DMS53 (cell line): ENCODE measurements around the gene HAUS5.
"Not testable (repeated sequence)": the region's sequence is repeated elsewhere in the genome, so short reads cannot be mapped to it uniquely, and the experiment has no call there.

ENCODE experiments used
- DNase-seq: peaks from one replicate; lab custom pipeline; 2025; lab: John Stamatoyannopoulos, UW

The HAUS5 gene

DNA sequence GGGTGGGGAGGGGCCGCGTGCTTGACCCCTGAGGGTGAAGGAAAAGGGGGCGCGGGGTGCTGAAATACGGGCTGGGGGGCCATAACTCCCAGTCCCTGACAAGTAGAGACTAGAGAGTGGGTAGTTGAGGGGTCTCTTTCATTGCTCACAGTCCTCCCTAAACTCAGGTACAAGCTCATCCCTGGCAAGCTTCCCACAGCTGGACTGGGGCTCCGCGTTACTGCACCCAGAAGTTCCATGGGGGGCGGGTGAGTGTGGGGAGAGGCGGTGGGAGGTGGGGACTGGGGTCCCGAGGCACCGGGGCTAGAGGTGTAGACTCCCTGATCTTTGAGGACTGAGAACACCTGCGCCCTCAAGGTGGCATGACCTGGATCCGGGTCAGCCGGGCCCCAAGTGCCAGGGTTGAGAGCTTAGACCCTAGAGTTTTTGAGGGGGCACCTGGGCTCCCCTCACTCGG, 30.3 kb downstream of the HAUS5 start:
- no peak for DNase-seq

DNA sequence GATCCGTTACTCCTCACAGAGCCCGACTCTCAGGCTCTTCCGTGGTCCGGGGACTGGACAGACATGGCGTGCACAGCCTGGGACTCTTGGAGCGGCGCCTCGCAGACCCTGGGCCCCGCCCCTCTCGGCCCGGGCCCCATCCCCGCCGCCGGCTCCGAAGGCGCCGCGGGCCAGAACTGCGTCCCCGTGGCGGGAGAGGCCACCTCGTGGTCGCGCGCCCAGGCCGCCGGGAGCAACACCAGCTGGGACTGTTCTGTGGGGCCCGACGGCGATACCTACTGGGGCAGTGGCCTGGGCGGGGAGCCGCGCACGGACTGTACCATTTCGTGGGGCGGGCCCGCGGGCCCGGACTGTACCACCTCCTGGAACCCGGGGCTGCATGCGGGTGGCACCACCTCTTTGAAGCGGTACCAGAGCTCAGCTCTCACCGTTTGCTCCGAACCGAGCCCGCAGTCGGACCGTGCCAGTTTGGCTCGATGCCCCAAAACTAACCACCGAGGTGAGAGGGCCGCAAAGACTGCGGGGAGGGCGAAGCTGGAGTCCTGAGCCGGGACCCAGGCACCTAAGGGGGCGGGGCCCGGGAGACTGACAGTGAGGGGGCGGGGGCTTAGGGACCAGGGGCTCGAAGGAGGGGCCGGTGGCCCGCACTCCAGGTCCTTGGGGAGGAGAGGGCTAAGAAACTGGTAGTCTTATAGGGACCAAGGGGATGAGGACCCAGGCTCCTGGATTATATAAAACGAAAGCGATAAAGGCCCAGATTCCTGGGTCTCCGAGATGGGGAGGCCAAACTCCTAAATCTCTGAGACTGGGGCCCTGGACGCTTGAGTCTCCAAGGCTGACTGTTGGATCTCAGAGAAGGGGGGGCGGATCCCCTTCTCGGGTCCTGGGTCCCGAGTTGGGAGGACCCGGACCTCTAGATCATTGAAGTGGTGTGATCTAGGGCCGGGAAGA, 31.0 kb downstream of the HAUS5 start:
- peak; percentile 97 for DNase-seq

DNA sequence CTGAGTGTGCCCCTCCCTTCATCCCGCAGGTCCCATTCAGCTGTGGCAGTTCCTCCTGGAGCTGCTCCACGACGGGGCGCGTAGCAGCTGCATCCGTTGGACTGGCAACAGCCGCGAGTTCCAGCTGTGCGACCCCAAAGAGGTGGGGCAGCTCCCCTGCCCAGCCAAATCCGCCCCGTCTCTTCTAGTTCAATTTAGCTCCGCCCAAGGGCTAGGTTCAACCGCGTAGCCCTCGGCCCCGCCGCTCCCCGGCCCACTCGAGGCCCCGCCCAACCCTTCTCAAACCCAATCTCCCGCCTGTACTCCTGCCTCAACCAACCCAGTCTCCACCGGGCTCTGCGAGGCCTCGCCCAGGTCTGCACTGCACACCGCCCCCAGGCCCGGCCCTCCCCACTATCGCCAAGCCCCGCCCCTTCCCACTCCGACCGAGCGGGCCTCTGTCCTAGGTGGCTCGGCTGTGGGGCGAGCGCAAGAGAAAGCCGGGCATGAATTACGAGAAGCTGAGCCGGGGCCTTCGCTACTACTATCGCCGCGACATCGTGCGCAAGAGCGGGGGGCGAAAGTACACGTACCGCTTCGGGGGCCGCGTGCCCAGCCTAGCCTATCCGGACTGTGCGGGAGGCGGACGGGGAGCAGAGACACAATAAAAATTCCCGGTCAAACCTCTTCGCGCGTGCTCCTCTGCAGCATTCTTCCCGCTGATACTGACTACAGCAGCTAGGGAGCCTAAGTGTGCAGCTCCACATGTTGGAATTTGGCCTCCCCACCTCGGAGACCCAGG, 31.9 kb downstream of the HAUS5 start:
- DNase-seq = peak; percentile 99

DNA sequence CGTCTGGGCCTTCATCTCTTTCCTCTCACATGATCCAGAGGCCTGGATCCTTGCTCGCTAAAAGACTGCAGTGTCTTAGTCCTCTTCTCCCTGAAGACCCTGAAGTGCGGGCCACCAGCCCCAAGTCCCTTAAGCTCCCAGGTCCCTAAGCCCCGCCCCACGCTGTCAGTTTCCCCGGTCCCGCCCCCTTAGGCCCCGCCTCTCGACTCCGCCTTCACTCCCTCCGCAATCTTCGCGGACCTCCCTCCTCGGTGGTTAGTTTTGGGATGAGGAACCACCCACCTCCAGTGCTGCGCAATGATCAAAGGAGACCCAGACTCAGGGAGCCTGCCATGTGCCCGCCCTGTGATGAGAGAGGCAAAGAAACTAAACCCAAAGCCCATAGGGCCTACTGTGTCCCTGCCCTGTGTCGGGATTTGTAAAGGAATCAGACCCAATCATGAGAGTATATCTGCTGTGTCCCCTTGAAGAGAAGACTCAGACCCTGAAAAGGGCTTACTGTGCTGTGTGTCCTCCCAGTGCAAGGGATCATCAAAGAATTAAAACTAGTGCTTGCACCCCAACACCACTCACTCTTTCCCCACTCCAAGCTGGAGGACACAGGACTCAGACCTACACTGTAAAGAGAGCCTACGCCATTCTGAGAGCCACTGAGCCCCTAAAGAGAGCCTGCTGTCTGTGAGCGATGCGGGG, 32.6 kb downstream of the HAUS5 start:
- DNase-seq = peak; percentile 88

DNA sequence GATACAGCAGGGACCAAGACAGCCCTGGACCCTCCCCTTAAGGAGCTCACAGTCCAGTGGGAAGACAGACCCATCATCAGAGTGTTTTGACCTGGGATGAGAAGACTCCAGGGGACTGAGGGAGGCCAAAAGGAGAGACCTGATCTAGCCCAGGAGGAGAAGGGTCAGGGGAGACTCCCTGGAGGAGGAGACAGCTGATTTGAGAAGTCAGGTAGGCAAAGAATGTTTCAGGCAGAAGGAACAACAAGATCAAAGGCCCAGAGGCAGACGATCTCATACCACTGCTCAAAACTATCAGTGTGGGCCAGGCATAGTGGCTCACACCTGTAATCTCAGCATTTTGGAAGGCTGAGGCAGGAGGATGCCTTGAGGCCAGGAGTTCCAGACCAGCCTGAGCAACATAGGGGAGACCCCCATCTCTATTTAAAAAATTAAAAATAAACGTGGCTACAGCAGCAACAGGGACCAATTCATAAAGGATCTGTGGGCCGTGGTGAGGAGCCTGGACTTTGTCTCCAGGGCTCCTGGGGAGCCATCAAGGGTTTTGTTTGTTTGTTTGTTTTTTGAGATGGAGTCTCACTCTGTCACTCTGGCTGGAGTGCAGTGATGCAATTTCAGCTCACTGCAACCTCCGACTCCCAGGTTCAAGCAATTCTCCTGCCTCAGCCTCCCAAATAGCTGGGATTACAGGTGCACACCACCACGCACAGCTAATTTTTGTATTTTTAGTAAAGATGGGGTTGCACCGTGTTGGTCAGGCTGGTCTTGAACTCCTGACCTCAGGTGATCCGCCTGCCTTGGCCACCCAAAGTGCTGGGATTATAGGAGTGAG, 33.4 kb downstream of the HAUS5 start:
- peak; percentile 23 for DNase-seq

DNA sequence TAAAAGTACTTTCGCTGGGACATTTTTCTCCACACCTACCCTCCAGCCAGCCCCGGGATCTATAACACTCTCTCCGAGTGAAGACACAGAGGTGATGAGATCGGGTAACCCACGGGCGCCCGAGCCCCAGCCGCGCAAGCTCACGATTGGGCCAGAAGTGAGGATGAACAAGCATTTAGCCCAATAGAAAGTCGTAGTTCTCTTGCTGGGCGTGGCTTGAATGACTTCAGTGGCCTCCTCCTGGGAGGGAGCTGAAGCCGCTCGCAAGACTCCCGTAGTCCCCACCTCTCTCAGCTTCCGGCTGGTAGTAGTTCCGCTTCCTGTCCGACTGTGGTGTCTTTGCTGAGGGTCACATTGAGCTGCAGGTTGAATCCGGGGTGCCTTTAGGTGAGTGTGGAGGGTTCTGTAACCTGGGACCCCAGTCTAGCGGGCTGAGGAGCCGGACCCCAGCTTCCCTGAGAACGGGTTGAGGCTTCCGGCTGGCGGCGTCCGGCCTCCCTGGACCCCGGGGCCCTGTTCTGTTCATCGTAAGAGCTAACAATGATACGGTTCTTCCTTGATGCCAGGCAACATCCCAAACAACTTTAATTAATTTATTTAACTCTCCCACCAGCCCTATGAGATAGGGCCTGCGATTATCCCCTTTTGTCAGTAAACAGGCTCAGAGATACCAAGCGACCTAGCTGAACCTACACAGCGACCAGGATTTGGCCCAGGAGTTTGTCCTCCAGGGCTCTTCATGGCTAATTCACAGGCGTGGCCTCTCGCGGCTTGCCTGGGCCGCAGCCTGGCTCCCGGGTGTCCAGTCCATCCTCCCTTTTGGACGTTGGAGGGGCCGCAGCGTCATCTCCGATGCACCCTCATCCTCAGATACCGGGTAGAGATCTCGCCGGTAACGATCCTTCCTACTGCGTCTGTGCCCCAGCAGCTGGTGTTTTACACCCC, 35.8 kb downstream of the HAUS5 start, which contains the start of gene COX6B1:
COX6B1 (plus strand) TSS at position 307 of the 945 bp plus-strand sequence. CDS start 2,921 bp downstream, outside the sequence.
- peak; percentile 100 for DNase-seq

DNA sequence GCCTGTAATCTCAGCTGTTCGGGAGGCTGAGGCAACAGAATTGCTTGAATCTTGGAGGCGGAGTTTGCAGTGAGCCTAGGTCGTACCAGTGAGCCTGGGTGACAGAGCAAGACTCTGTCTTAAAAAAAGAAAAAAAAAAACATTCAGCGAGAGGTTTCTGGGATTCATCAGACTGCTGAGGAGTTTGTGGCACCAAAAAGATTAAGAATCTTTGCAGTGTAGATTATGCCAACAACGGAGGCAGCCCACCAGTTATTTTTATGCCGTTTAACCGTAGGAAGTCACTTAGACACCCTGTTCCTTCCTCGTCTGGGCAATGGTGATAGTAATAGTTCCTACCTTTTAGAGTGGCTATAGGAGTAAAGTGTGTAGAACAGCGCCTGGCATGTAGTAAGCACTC, 38.0 kb downstream of the HAUS5 start:
- no peak for DNase-seq

DNA sequence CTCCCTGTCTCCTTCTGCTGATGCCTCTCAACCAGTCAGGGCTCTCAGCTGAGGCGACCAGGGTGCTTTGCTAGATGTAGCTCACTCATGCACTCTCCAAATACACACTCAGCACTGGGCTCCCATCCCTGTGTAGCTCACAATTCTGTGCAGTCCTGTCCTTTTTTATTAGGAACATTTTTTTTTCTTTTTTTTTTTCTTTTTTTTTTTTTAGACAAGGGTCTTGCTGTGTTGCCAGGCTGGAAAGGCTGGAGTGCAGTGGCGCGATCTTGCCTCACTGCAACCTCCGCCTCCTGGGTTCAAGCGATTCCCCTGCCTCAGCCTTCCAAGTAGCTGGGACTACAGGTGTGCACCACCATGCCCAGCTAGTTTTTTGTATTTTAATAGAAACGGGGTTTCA, 42.3 kb downstream of the HAUS5 start:
- not testable (repeated sequence) for DNase-seq

DNA sequence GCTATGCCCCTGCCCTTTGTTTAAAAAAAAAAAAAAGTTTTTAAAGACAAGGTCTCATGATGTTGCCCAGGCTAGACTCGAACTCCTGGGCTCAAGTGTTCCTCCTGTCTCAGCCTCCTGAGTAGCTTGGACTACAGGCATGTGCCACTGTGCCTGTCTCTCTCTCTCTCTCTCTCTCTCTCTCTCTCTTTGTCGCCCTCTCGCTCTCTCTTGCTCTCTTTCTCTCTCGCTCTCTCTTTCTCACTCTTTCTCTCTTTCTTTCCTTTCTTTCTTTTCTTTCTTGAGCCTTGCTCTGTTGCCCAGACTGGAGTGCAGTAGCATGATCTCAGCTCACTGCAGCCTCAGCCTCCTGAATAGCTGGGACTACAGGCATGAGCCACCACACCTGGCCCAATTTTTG, 43.1 kb downstream of the HAUS5 start:
- DNase-seq = no peak

DNA sequence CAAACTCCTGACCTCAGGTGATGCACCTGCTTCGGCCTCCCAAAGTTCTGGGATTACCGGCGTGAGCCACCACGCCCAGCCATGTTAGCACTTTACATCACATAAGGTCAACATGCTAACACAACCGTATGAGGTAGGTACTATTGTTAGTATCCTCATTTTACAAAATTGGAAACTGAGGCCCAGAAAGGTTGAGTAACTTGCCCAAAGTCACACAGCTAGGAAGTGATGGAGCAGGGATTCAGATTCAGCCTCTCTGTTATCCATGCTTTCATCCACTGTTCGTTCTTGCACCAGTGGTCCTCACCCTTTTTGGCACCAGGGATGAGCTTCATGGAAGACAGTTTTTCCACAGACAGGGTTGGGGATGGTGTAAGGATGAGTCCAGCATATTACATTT, 44.2 kb downstream of the HAUS5 start:
- no peak for DNase-seq

DNA sequence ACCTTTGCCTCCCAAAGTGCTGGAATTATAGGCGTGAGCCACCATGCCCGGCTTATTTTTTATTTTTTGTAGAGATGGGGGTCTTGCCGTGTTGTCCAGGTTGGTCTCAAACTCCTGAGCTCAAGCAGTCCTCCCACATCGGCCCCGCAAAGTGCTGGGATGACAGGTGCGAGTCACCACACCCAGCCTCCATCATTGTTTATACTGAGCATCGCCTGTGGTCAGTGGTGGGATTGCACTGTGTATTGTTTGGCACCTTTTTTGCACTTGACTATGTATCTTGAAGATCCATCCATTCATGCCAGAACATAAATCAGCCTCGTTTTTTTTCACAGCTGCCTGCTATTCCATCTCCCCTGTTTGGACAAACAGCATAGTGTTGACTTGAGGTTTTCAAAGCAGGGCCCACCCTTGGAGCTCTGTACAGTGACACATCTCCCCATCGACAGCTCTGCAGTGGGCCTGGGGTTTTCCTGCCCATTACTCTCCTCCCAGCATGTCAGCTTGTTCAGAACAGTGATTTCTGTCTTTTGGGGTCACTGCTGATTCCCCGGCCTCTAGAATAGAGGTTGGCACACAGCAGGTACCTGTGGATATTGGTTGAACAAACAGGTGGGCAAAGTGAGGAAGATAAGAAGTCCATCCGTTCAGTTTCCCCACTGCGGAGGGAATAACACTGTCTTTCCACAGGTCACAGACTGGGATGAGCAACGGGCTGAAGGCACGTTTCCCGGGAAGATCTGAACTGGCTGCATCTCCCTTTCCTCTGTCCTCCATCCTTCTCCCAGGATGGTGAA, 45.6 kb downstream of the HAUS5 start:
- peak; percentile 45 for DNase-seq

DNA sequence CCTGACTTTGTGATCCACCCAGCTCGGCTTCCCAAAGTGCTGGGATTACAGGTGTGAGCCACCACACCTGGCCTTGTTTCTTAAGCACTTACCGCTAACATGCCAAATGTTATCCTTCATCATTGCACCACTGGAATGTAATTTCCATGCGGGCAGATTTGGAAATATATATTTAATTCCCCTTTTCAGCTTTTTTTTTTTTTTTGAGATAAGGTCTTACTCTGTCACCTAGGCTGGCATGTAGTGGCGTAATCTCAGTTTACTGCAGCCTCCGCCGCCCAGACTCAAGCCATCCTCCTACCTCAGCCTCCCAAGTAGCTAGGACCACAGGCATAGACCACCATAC, 49.4 kb downstream of the HAUS5 start:
- DNase-seq = no peak

DNA sequence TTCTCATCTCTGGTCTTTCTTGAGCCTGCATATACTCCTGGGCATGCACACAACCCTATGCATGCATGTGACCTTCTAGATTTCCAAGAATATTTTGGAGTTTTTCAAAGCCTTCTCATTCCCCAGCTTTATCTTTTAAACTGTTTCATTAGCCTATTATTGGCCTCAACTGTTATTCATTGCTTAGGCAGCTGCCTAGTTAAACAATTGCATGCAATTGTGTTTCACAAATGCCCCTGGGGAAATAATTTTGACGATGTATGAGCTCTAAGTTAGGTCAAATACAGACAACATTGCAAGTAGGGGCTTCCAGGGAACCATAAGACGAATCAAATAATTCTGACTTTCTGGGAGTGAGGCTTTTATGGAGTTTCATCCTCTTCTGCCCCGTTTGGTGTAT, 51.4 kb downstream of the HAUS5 start:
- no peak for DNase-seq

DNA sequence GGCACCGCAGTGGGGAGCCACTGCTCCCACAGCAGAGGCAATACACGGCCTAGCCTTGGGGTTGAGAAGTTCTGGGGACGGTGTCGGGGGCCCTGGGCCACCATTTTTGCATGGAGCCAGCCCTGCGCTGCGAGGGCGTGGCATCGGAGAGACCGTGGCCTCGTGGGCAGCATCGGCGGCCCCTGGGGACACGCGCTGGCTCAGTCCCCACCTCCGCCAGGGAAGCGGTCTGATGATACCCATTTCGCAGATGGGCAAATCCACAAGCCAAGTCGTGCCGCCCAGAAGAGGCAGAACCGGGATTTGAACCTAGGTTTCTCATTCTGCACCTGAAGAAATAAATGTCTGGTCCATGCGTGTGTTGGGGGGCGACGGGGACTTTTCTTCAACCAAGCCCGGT, 52.6 kb downstream of the HAUS5 start:
- DNase-seq = no peak

DNA sequence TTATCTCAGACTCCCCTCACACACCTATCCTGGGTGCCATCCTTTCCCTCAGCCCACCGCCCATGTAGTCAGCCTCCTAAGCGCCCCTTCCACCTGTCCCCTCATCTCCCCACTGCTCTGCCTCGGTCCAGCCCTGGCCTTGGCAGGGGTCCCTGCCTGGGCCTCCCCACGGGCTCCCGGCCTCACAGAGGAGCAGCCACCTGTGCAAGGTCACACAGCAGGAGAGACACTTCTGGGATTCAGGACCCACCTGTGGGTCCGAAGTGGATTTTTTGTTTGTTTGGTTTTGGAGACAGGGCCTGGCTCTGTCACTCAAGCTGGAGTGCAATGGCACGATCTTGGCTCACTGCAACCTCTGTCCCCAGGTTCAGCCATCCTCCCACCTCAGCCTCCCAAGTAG, 53.1 kb downstream of the HAUS5 start:
- DNase-seq = no peak

DNA sequence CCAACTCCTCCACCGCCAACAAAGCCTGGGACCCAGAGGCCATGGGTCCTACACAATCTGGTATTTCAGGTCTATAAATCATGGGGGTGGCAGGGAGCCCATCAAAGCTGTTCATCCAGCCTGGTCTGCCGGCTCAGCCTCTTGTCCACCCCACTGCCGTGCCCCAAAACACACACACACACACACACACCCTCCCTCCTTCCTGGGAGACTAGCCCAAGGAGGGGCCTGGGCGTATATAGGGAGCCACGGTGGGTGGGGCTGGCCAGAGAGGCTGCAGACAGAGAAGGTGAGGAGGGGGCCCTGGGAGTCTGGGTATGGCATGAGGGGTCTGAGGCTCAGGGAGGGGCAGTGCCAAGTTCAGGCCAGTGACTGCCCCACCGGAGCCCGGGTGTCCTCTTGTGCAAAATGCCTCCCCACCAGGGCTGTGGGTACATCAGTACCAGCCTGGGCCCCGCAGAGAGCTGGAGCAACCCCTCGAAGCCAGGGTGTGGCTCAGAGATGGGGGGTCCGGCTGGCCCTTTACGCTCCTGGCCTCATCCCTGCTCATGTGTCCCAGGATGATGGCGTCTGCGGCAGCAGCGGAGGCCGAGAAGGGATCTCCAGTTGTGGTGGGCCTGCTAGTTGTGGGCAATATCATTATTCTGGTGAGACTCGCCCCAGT, 53.8 kb downstream of the HAUS5 start, which contains the start of gene UPK1A:
UPK1A (plus strand) TSS at position 267 of the 663 bp plus-strand sequence; CDS start at position 563, 296 bp downstream.
- DNase-seq = no peak

DNA sequence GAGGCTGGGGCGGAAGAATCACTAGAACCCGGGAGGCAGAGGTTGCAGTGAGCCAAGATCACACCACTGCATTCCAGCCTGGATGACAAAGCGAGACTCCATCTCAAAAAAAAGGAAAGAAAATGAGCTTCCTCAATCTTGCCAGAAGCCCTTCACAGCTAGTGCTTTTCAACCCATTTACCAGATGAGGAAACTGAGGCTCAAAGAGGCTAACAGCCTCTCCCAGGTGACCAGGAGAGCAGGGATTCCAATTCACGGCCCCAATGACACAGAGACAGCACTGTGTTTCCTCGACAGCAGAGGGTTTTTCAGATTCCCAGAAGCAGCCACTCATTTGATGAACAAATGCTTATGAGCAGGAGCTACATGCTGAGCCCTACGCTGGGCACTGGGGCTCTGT, 57.0 kb downstream of the HAUS5 start:
- no peak for DNase-seq

DNA sequence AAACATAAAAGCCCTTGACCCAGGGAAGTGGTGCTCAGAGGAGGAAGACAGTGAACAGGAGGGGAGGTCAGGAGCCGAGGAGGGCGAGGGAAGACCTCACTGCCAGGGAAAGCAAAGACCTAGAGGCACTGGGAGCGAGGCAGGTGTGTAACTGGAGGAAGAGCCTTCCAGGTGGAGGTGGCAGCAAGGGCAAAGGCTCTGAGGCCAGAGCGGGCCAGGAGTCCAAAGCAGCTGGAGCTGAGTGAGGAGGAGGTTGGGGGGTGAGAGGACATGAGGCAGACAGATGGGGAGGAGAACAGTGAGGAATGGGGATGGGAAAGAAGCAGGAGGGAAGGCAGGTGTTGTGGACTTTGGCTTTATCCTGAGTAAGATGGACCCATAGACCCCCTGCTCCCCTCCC, 57.4 kb downstream of the HAUS5 start:
- peak; percentile 41 for DNase-seq

DNA sequence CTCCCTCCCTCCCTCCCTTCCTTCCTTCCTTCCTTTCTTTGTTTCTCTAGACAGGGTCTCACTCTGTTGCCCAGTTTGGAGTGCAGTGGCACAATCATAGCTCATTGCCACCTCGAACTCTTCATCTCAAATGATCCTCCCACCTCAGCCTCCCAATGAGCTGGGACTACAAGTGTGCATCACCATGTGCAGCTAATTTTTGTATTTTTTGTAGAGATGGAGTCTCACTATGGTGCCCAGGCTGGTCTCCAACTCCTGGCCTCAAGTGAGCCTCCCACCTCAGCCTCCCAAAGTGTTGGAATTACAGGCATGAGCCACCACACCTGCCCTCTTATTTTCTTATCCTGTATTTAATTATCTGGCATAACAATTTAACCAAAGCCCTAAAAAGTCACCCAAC, 58.2 kb downstream of the HAUS5 start:
- DNase-seq = no peak
